IMR-90 (cell line): ENCODE measurements around the gene PCBP3. TPM values are rescaled to one million over a fixed set of nuclear protein-coding genes. Genes with fewer than 3 reads are reported as not detected.

Experiments used
- ATAC-seq: fragments of 200-7000 bp; cut with Tn5 transposase; 2 replicates; pipeline ENCODE4 v1.9.1; 2020; ENCODE audit warnings: low read depth, mild to moderate bottlenecking, moderate library complexity
- BruUV-seq: library from RNA; stranded (reverse); fragments of 400-500 nt; replicated peaks from 2 replicates; lab custom pipeline; 2021; lab: Mats Ljungman, UMichigan
- CTCF ChIA-PET: fragments of 300-600 bp; formaldehyde crosslinking; extraction: SDS; loops from one replicate; lab custom pipeline; 2021; ENCODE audit warnings: antibody characterized with exemption; lab: Yijun Ruan, JAX
- POLR2A ChIA-PET: fragments of 300-600 bp; sonication (Branson Sonifier 250); formaldehyde crosslinking; loops from one replicate; lab custom pipeline; 2022; ENCODE audit warnings: antibody characterized with exemption; ENCODE audit not compliant: unreplicated experiment; lab: Charles Lee
- DNase-seq: peaks from one replicate; pipeline ENCODE4 v3.0.0; 2013
- H2AFZ ChIP-seq: replicated peaks from 2 replicates; pipeline ENCODE3; 2013; ENCODE audit warnings: low read length, mild to moderate bottlenecking; ENCODE audit not compliant: poor library complexity
- H2AK5ac ChIP-seq: 2 replicates; pipeline ENCODE4 v1.6.1; 2013; ENCODE audit warnings: low read depth, low read length, inconsistent platforms
- H2AK9ac ChIP-seq: replicated peaks from 2 replicates; pipeline ENCODE3; 2013; ENCODE audit warnings: mild to moderate bottlenecking, low read depth, low read length, moderate library complexity; ENCODE audit not compliant: poor library complexity
- H2BK120ac ChIP-seq: 2 replicates; pipeline ENCODE4 v1.6.1; 2013; ENCODE audit warnings: low read depth, low read length, inconsistent platforms
- H2BK15ac ChIP-seq: 3 replicates; pipeline ENCODE4 v1.6.1; 2013; ENCODE audit warnings: low read depth, low read length, inconsistent platforms
- H2BK20ac ChIP-seq: 2 replicates; pipeline ENCODE4 v1.6.1; 2013; ENCODE audit warnings: low read depth, mild to moderate bottlenecking, inconsistent platforms, low read length, moderate library complexity
- H2BK5ac ChIP-seq: 2 replicates; pipeline ENCODE4 v1.6.1; 2013; ENCODE audit warnings: mild to moderate bottlenecking, low read depth, low read length, inconsistent platforms; ENCODE audit not compliant: poor library complexity, severe bottlenecking
- H3K14ac ChIP-seq: replicated peaks from 2 replicates; pipeline ENCODE4 v1.6.1; 2013; ENCODE audit warnings: low read depth, low read length, inconsistent platforms
- H3K18ac ChIP-seq: 2 replicates; pipeline ENCODE4 v1.6.1; 2013; ENCODE audit warnings: low read depth, low read length, control low read depth
- H3K23ac ChIP-seq: 2 replicates; pipeline ENCODE4 v1.6.1; 2013; ENCODE audit warnings: low read depth, low read length, inconsistent platforms
- H3K27ac ChIP-seq: 2 replicates; pipeline ENCODE4 v1.5.1; 2013; ENCODE audit warnings: mild to moderate bottlenecking, control low read depth, low read length; ENCODE audit not compliant: insufficient read depth
- H3K27me3 ChIP-seq: 2 replicates; pipeline ENCODE4 v1.6.1; 2013; ENCODE audit warnings: low read length; ENCODE audit not compliant: control insufficient read depth, insufficient read depth
- H3K36me3 ChIP-seq: 2 replicates; pipeline ENCODE4 v1.6.1; 2013; ENCODE audit warnings: low read length, mixed read lengths; ENCODE audit not compliant: control insufficient read depth, insufficient read depth
- H3K4ac ChIP-seq: 2 replicates; pipeline ENCODE4 v1.6.1; 2013; ENCODE audit warnings: low read depth, low read length, inconsistent platforms
- H3K4me1 ChIP-seq: 2 replicates; pipeline ENCODE4 v1.6.1; 2013; ENCODE audit warnings: low read length, mixed read lengths; ENCODE audit not compliant: control insufficient read depth, insufficient read depth
- H3K4me2 ChIP-seq: 2 replicates; pipeline ENCODE4 v1.6.1; 2013; ENCODE audit warnings: low read depth, mild to moderate bottlenecking, control low read depth, low read length, moderate library complexity
- H3K4me3 ChIP-seq: 2 replicates; pipeline ENCODE4 v1.5.1; 2013; ENCODE audit warnings: low read depth, mild to moderate bottlenecking, control low read depth, low read length, moderate library complexity; ENCODE audit not compliant: insufficient read depth
- H3K56ac ChIP-seq: 2 replicates; pipeline ENCODE4 v1.6.1; 2013; ENCODE audit warnings: low read length, inconsistent platforms; ENCODE audit not compliant: insufficient read depth; ENCODE audit errors: extremely low read depth
- H3K79me1 ChIP-seq, 2 experiments: 2 replicates each; pipeline ENCODE4 v1.6.1; 2013; ENCODE audit warnings: low read length in 2 of 2, inconsistent platforms in 1 of 2, low read depth in 1 of 2
- H3K9ac ChIP-seq: 2 replicates; pipeline ENCODE4 v1.6.1; 2013; ENCODE audit warnings: low read depth, low read length, control low read depth
- H3K9me1 ChIP-seq: 2 replicates; pipeline ENCODE4 v1.6.1; 2013; ENCODE audit warnings: low read length, inconsistent platforms; ENCODE audit not compliant: insufficient read depth
- H3K9me3 ChIP-seq: 2 replicates; pipeline ENCODE4 v1.6.1; 2013; ENCODE audit warnings: low read length; ENCODE audit not compliant: control insufficient read depth, insufficient read depth
- H4K20me1 ChIP-seq: 2 replicates; pipeline ENCODE4 v1.6.1; 2013; ENCODE audit warnings: low read length, inconsistent platforms; ENCODE audit not compliant: insufficient read depth
- H4K5ac ChIP-seq: 2 replicates; pipeline ENCODE4 v1.6.1; 2013; ENCODE audit warnings: mild to moderate bottlenecking, low read depth, low read length, control low read depth
- H4K8ac ChIP-seq, 2 experiments: 2 replicates each; pipeline ENCODE4 v1.6.1; 2013; ENCODE audit warnings: low read depth in 2 of 2, low read length in 2 of 2, control low read depth in 1 of 2, inconsistent platforms in 1 of 2
- H4K91ac ChIP-seq: 2 replicates; pipeline ENCODE4 v1.6.1; 2013; ENCODE audit warnings: low read depth, low read length, inconsistent platforms; ENCODE audit not compliant: insufficient read depth
- BHLHE40 ChIP-seq: fragments of 150-350 bp; IDR thresholded peaks from 2 replicates; pipeline ENCODE4 v1.6.1; 2016; ENCODE audit warnings: mild to moderate bottlenecking, low read depth, low read length
- CEBPB ChIP-seq: IDR thresholded peaks from 2 replicates; pipeline ENCODE4 v1.6.1; 2012; ENCODE audit warnings: low read depth, low read length, improper control_type of control experiment
- CHD1 ChIP-seq: IDR thresholded peaks from 2 replicates; pipeline ENCODE4 v1.6.1; 2012; ENCODE audit warnings: low read depth, low read length, improper control_type of control experiment
- FOS ChIP-seq: fragments of 150-350 bp; IDR thresholded peaks from 2 replicates; pipeline ENCODE4 v1.6.1; 2016; ENCODE audit warnings: low read depth, low read length
- MAFK ChIP-seq: IDR thresholded peaks from 2 replicates; pipeline ENCODE4 v1.6.1; 2012; ENCODE audit warnings: low read depth, low read length, improper control_type of control experiment
- MAZ ChIP-seq: IDR thresholded peaks from 2 replicates; pipeline ENCODE4 v1.6.1; 2012; ENCODE audit warnings: low read depth, mild to moderate bottlenecking, low read length, improper control_type of control experiment, moderate library complexity, borderline replicate concordance
- NFE2L2 ChIP-seq: fragments of 150-350 bp; IDR thresholded peaks from 2 replicates; pipeline ENCODE4 v1.6.1; 2016; ENCODE audit warnings: low read depth, mild to moderate bottlenecking, low read length
- POLR2A ChIP-seq: IDR thresholded peaks from 2 replicates; pipeline ENCODE4 v1.6.1; 2012; ENCODE audit warnings: mild to moderate bottlenecking, low read depth, low read length
- RAD21 ChIP-seq: IDR thresholded peaks from 2 replicates; pipeline ENCODE4 v1.6.1; 2012; ENCODE audit warnings: low read length, improper control_type of control experiment
- RFX5 ChIP-seq: IDR thresholded peaks from 2 replicates; pipeline ENCODE4 v1.8.0; 2012; ENCODE audit warnings: low read depth, mild to moderate bottlenecking, low read length, moderate library complexity
- SMC3 ChIP-seq: fragments of 150-350 bp; IDR thresholded peaks from 2 replicates; pipeline ENCODE4 v1.6.1; 2016; ENCODE audit warnings: low read depth, mild to moderate bottlenecking, antibody characterized with exemption, low read length, moderate library complexity
- WGBS, 2 experiments: methylation state at CpG; one replicate each; pipeline versions ENCODE4 v1.1.5 to v1.1.7; 2013; ENCODE audit warnings: missing lambda C conversion rate in 2 of 2; ENCODE audit not compliant: insufficient read length in 1 of 2; ENCODE audit errors: extremely low coverage in 2 of 2; 5-methylcytosine and 5-hydroxymethylcytosine counted together
- dilution Hi-C: fragments of 300-500 bp; cut with HindIII; formaldehyde crosslinking; loops from one replicate; pipeline ENCODE4 v1.14.3; 2018; ENCODE audit warnings: low sequenced_read_pairs; ENCODE audit not compliant: unreplicated experiment
- in situ Hi-C: fragments of 300-500 bp; cut with MboI; formaldehyde crosslinking; loops from 3 replicates; pipeline ENCODE4 v1.14.3; 2019; ENCODE audit warnings: low sequenced_read_pairs, inconsistent platforms, mixed read lengths
- intact Hi-C: fragments of 100-400 bp; cut with micrococcal nuclease; formaldehyde crosslinking; loops from 2 replicates; pipeline ENCODE4 v1.10.0; 2022
- polyA plus RNA-seq, 3 experiments: library from polyadenylated mRNA; depleted of rRNA; stranded (reverse); fragments of >200 nt; gene quantifications; 2 replicates each; pipeline ENCODE4 v1.2.3, GENCODE V29; 2012; ENCODE audit warnings: low replicate concordance in 1 of 3
- total RNA-seq: library from RNA; depleted of rRNA; stranded (reverse); fragments of >200 nt; gene quantifications from 2 replicates; pipeline ENCODE4 v1.2.3, GENCODE V29; 2012
- TF ChIP-seq, protein P1 (sequence below): conservative IDR thresholded peaks from 2 replicates; pipeline ENCODE4 v1.5.1; 2012; ENCODE audit warnings: mild to moderate bottlenecking, low read depth, low read length, improper control_type of control experiment
- TF ChIP-seq, protein P2 (sequence below): fragments of 150-350 bp; IDR thresholded peaks from 2 replicates; pipeline ENCODE4 v1.6.1; 2017; ENCODE audit warnings: mild to moderate bottlenecking, antibody characterized with exemption, low read length, low read depth

The PCBP3 gene
- total and polyA plus RNA-seq, 2 of the 4 experiments (the other 2 are of a cell fraction), result 2.9 to 3.9 TPM

DNA sequence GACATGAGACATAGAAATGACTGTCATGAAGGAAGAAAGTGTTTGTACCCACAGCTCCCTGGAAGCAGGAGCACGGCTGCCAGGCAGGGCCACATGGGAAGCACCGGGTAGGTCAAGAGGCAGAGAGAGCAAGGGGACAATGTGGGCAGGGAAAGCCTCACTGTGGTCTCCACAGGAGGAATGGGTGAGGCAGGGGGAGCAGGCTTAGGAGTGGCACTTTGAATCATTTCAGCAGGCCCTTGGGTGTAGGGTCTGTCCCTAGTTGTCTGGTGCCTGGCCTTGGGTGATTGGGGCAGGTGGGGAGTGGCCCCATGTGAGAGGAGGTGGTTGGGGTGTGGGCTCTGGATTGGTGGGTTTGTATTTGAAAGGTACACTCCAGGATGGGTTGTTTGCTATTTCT lies 83.9 kb downstream of the PCBP3 start:
- Histone ChIP-seq H3K27me3 (no peaks in the 10 kb centered on the region; the same call in 1 of the 2 replicates), H2AK5ac (no peak overlapping the region), H3K9me1 (no peaks in the 10 kb centered on the region; the same call in 1 of the 2 replicates), H3K4me3 (no peak overlapping the region), H3K4me2 (no peak overlapping the region), H4K91ac (no peak overlapping the region), H4K8ac (no peak overlapping the region), H3K18ac (no peak overlapping the region), H4K5ac (no peak overlapping the region), H3K9me3 (no peaks in the 10 kb centered on the region), H3K36me3 (no peaks in the 10 kb centered on the region), H4K20me1 (no peaks in the 10 kb centered on the region), H3K27ac (no peak overlapping the region), H3K56ac (no peak overlapping the region), H3K23ac (no peak overlapping the region), H2BK15ac (no peak overlapping the region), H2BK120ac (no peak overlapping the region), H3K4me1 (peaks cover 2% of the 10 kb centered on the region; the same call in 1 of the 2 replicates), H3K4ac (no peak overlapping the region), H3K9ac (no peak overlapping the region), H3K79me1 (no peaks in the 10 kb centered on the region), H3K14ac (no peak overlapping the region), H2AK9ac (no peak overlapping the region), H2BK20ac (no peak overlapping the region), H2BK5ac (no peak overlapping the region), H2AFZ (no peak overlapping the region)
- no peak for DNase-seq
- in situ Hi-C loops (no loop called here), intact Hi-C loops (no loop called here), dilution Hi-C loops (no loop called here)
- WGBS, 2 experiments, result 0% methylated on average over 1 of the region's 2 CpGs; no CpG with 5 or more reads in 1 of the 2 experiments
- no TSS peak for BruUV-seq
- CTCF ChIA-PET, result no interaction called here
- POLR2A ChIA-PET, result no interaction called here
- ATAC-seq, result no peak
- TF ChIP-seq, protein P1, sequence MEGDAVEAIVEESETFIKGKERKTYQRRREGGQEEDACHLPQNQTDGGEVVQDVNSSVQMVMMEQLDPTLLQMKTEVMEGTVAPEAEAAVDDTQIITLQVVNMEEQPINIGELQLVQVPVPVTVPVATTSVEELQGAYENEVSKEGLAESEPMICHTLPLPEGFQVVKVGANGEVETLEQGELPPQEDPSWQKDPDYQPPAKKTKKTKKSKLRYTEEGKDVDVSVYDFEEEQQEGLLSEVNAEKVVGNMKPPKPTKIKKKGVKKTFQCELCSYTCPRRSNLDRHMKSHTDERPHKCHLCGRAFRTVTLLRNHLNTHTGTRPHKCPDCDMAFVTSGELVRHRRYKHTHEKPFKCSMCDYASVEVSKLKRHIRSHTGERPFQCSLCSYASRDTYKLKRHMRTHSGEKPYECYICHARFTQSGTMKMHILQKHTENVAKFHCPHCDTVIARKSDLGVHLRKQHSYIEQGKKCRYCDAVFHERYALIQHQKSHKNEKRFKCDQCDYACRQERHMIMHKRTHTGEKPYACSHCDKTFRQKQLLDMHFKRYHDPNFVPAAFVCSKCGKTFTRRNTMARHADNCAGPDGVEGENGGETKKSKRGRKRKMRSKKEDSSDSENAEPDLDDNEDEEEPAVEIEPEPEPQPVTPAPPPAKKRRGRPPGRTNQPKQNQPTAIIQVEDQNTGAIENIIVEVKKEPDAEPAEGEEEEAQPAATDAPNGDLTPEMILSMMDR, result no peak
- TF ChIP-seq CHD1 (no peak), NFE2L2 (no peak), FOS (no peak), POLR2A (no peak), MAZ (no peak), BHLHE40 (no peak), RAD21 (no peak), RFX5 (no peak), SMC3 (no peak), MAFK (no peak), CEBPB (no peak)
- TF ChIP-seq, protein P2, sequence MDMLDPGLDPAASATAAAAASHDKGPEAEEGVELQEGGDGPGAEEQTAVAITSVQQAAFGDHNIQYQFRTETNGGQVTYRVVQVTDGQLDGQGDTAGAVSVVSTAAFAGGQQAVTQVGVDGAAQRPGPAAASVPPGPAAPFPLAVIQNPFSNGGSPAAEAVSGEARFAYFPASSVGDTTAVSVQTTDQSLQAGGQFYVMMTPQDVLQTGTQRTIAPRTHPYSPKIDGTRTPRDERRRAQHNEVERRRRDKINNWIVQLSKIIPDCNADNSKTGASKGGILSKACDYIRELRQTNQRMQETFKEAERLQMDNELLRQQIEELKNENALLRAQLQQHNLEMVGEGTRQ, result no peak
